ENCODE results near the gene CDKN2B.

CDKN2B gene

DNA sequence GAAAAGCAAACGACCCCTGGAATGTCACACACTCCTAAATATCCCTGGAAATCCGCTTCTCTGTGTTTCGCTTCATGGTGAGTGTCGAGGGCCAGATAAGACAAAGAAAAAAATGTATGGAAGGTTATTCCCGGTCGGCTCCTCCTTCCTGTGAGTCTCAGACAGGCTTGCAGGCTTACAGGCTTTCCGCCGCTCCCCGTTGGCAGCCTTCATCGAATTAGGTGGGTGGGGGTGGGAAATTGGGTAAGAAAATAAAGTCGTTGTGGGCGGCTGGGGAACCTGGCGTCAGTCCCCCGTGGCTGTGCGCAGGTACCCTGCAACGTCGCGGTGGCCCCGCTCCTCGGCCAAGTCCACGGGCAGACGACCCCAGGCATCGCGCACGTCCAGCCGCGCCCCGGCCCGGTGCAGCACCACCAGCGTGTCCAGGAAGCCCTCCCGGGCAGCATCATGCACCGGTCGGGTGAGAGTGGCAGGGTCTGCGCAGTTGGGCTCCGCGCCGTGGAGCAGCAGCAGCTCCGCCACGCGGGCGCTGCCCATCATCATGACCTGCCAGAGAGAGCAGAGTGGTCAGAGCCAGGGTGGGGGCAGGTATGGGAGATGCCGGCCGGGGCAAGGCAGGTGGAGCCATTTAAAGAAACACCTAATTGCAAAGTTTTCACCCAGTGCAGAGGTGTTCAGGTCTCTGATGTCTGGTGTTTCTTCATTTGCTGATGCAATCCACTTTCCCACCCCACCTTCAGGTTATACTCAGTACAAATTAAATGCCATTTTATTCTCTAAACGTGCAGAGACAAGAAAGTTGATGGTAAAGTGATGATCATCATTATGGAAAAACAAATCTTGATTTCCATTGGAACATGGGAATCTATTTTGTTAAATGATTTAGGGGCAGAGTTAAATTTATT, 3.2 kb downstream of the CDKN2B start:
- peaks cover 4 to 13% of the 10 kb centered on the region in 2 donors for H3K4me1 ChIP-seq (ENCODE audit: control insufficient read depth in 1 of 2, insufficient read depth in 2 of 2, low read length in 2 of 2)
- H3K36me3 ChIP-seq (ENCODE audit: control insufficient read depth in 1 of 2, insufficient read depth in 2 of 2, low read length in 2 of 2), result peaks cover 0 to 4% of the 10 kb centered on the region in 2 donors
- H3K9me3 ChIP-seq (ENCODE audit: control insufficient read depth in 1 of 2, low read length in 2 of 2), result no peaks in the 10 kb centered on the region
- H3K27me3 ChIP-seq (ENCODE audit: low read depth, low read length), result peaks cover 18% of the 10 kb centered on the region
- no peak overlapping the region for H3K4me3 ChIP-seq (ENCODE audit: low read depth in 1 of 2, low read length in 2 of 2)
- H3K27ac ChIP-seq (ENCODE audit: low read length), result no peak overlapping the region

DNA sequence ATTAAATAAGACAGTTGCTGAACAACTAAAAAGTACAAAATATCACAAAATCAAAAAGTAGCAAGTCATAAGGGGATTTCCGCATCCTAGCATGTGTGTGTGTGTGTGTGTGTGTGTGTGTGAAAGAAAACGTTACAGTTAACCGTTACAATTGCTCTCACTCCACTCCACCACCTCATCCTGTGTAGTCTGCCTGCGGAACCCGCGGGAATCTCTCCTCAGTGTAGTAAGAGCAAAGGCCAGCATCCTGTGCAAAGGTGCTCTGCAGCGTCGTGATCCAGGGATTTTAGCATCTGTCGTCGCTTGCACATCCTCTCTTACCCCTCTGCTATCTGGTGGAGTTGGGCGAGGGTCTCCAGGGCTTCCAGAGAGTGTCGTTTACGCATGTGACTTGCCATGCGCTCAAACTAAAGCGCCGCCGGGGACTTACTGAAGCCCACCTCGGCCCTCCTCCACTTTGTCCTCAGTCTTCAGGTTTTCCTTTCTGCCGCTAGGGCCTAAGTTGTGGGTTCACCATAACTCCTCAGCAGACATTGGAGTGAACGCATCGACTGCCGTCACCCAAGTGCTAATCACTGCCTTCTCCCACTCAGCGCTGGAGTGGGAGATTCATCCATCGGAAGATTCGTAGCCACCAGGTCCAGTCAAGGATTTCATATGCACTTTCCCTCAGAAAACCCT, 3.9 kb downstream of the CDKN2B start:
- Histone ChIP-seq H3K4me3 (ENCODE audit: low read depth in 1 of 2, low read length in 2 of 2) (no peak overlapping the region), H3K27ac (ENCODE audit: low read length) (no peak overlapping the region), H3K9me3 (ENCODE audit: control insufficient read depth in 1 of 2, low read length in 2 of 2) (no peaks in the 10 kb centered on the region), H3K4me1 (ENCODE audit: control insufficient read depth in 1 of 2, insufficient read depth in 2 of 2, low read length in 2 of 2) (peaks cover 4 to 13% of the 10 kb centered on the region in 2 donors), H3K27me3 (ENCODE audit: low read depth, low read length) (peaks cover 18% of the 10 kb centered on the region), H3K36me3 (ENCODE audit: control insufficient read depth in 1 of 2, insufficient read depth in 2 of 2, low read length in 2 of 2) (peaks cover 0 to 4% of the 10 kb centered on the region in 2 donors)

DNA sequence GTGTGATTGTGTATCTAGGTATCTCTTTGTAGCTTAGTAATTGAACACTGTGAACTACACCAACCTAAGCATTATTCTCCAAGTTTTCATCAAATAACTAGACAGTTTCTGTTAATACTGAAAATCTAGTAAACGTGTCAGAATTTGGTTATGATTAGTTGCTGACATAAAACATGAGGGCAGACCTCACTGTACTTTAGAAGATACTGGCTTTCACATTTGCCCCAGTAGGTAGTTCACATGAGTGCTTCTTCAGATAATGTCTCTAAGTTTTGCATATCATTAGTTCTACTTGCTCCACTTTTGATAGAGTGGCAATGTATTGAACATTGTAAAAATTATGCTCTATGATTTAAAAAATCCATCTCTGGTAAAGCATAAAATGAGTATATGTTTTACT, 7.1 kb downstream of the CDKN2B start:
- peaks cover 18% of the 10 kb centered on the region for H3K27me3 ChIP-seq (ENCODE audit: low read depth, low read length)
- H3K36me3 ChIP-seq (ENCODE audit: control insufficient read depth in 1 of 2, insufficient read depth in 2 of 2, low read length in 2 of 2), result peaks cover 0 to 4% of the 10 kb centered on the region in 2 donors
- no peak overlapping the region for H3K27ac ChIP-seq (ENCODE audit: low read length)
- peaks cover 0 to 9% of the 10 kb centered on the region in 2 donors for H3K4me1 ChIP-seq (ENCODE audit: control insufficient read depth in 1 of 2, insufficient read depth in 2 of 2, low read length in 2 of 2)
- no peak overlapping the region for H3K4me3 ChIP-seq (ENCODE audit: low read depth in 1 of 2, low read length in 2 of 2)
- H3K9me3 ChIP-seq (ENCODE audit: control insufficient read depth in 1 of 2, low read length in 2 of 2), result no peaks in the 10 kb centered on the region

DNA sequence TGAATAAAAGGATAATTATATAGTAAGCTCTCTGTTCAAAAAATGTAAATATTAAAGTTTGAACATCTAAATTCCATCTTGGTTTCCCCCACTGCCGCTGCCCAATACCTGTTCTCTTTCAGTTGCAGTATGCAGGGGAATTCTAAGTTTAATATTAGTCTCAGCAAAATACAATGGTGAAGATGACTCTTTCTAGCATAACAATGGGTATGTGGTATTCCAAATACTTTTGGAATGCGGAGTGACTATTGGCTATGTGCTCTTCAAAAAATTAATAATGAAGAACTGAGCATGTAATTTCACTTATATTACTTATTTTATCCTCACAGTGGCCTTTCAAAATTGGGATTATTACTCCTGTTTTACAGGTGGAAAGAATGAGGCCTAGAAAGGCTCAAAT, 11.1 kb downstream of the CDKN2B start:
- no peak overlapping the region for H3K4me3 ChIP-seq (ENCODE audit: low read depth in 1 of 2, low read length in 2 of 2)
- peaks cover 0 to 13% of the 10 kb centered on the region in 2 donors for H3K4me1 ChIP-seq (ENCODE audit: control insufficient read depth in 1 of 2, insufficient read depth in 2 of 2, low read length in 2 of 2)
- H3K9me3 ChIP-seq (ENCODE audit: control insufficient read depth in 1 of 2, low read length in 2 of 2), result no peaks in the 10 kb centered on the region
- peaks cover 0 to 3% of the 10 kb centered on the region in 2 donors for H3K36me3 ChIP-seq (ENCODE audit: control insufficient read depth in 1 of 2, insufficient read depth in 2 of 2, low read length in 2 of 2)
- peaks cover 6% of the 10 kb centered on the region for H3K27me3 ChIP-seq (ENCODE audit: low read depth, low read length)
- no peak overlapping the region for H3K27ac ChIP-seq (ENCODE audit: low read length)

DNA sequence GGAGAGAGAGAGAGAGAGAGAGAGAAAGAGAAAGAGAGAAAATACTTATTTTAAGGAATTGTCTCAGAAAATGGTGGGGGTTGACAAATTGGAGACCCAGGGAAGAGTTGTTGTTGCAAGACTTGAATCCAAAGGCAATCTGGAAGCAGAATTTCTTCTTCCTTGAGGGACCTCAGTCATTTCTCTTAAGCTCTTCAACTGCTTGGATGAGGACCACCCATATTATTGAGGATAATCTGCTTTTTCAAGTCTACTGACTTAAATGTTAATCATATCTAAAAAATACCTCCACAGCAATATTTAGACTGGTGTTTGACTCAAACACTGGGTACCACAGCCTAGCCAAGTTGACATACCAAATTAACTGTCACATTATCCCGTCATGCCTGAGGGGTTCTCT, 11.6 kb downstream of the CDKN2B start:
- H3K9me3 ChIP-seq (ENCODE audit: control insufficient read depth in 1 of 2, low read length in 2 of 2), result no peaks in the 10 kb centered on the region
- peaks cover 8% of the 10 kb centered on the region for H3K27me3 ChIP-seq (ENCODE audit: low read depth, low read length)
- no peak overlapping the region for H3K27ac ChIP-seq (ENCODE audit: low read length)
- no peak overlapping the region for H3K4me3 ChIP-seq (ENCODE audit: low read depth in 1 of 2, low read length in 2 of 2)
- peaks cover 0 to 13% of the 10 kb centered on the region in 2 donors for H3K4me1 ChIP-seq (ENCODE audit: control insufficient read depth in 1 of 2, insufficient read depth in 2 of 2, low read length in 2 of 2)
- H3K36me3 ChIP-seq (ENCODE audit: control insufficient read depth in 1 of 2, insufficient read depth in 2 of 2, low read length in 2 of 2), result peaks cover 0 to 3% of the 10 kb centered on the region in 2 donors

DNA sequence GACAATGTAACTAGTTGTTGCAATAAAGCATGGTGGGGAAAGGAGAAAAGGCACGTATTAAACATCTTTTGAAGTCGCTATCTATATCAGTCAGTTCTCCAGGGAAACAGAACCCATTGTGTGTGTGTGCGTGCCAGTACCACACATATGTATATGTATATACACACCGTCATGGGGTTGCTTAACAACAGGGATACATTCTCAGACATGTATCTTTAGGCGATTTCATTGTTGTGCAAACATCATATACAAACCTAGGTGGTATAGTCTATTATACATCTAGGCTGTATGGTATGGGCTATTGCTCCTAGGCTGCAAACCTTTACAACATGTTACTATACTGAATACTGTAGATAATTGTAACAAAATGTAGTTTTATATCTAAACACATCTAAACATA, 12.2 kb downstream of the CDKN2B start:
- no peak overlapping the region for H3K27ac ChIP-seq (ENCODE audit: low read length)
- H3K4me3 ChIP-seq (ENCODE audit: low read depth in 1 of 2, low read length in 2 of 2), result no peak overlapping the region
- H3K36me3 ChIP-seq (ENCODE audit: control insufficient read depth in 1 of 2, insufficient read depth in 2 of 2, low read length in 2 of 2), result peaks cover 0 to 3% of the 10 kb centered on the region in 2 donors
- H3K4me1 ChIP-seq (ENCODE audit: control insufficient read depth in 1 of 2, insufficient read depth in 2 of 2, low read length in 2 of 2), result peaks cover 0 to 13% of the 10 kb centered on the region in 2 donors
- H3K9me3 ChIP-seq (ENCODE audit: control insufficient read depth in 1 of 2, low read length in 2 of 2), result no peaks in the 10 kb centered on the region
- peaks cover 8% of the 10 kb centered on the region for H3K27me3 ChIP-seq (ENCODE audit: low read depth, low read length)

DNA sequence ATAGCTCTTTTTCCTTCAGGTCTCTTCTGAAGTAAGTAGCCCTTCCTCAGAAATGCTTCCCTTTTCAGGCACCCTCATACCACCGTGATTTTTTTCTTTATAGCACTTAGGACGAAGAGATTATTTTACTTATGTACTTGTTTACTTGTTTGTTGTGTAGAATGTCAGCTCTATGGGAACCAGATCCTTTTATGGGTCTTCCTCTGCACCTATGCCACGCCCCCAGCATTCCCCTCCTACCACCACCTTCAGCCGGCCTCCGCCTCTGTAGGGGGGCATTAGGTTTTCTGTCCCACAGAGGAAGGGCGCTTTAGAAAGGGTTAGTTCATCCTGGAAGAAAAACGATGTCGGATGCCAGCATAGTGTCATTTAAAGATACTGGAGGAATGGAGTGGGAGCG, 12.7 kb downstream of the CDKN2B start:
- Histone ChIP-seq H3K27ac (ENCODE audit: low read length) (no peak overlapping the region), H3K9me3 (ENCODE audit: control insufficient read depth in 1 of 2, low read length in 2 of 2) (no peaks in the 10 kb centered on the region), H3K27me3 (ENCODE audit: low read depth, low read length) (peaks cover 8% of the 10 kb centered on the region), H3K4me1 (ENCODE audit: control insufficient read depth in 1 of 2, insufficient read depth in 2 of 2, low read length in 2 of 2) (peaks cover 0 to 13% of the 10 kb centered on the region in 2 donors), H3K4me3 (ENCODE audit: low read depth in 1 of 2, low read length in 2 of 2) (no peak overlapping the region), H3K36me3 (ENCODE audit: control insufficient read depth in 1 of 2, insufficient read depth in 2 of 2, low read length in 2 of 2) (peaks cover 0 to 3% of the 10 kb centered on the region in 2 donors)

DNA sequence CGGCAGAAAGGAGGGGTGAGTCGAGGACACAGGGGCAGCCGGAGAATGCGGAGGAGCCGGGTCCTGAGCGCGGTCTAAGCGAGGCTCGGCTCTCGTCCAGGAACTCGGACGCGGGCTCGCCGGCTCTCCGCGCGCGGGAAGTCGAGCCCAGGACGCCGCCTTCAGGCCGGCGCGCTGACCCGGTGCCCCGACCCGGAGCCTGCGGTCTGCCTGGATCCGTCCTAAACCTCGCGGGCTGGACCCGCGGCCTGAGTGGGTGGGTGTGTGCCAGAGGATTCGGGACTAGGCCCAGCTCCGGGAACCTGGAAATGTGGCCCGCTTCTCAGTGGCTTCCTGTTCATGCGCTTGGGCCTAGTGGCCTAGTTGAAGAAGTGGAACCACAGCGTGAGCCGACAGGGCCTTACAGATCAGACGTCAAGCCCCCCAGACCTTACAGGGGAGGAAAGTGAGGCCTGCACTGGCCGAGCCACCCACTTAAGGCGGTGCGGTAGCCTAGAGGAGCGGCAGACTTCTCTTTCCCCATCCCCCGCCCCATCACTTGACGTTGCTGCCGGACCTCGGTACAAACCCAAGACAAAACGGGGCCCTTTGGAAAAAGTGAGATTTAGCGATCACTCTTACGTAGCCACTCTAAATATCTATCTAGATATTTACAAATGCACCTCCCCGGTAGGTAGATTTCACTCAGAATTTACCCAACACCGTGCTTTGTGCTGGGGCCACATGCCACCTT, 13.3 kb downstream of the CDKN2B start:
- peak overlapping the region; percentile 90 to 93 for H3K4me3 ChIP-seq (ENCODE audit: low read depth in 1 of 2, low read length in 2 of 2)
- H3K4me1 ChIP-seq (ENCODE audit: control insufficient read depth in 1 of 2, insufficient read depth in 2 of 2, low read length in 2 of 2), result peaks cover 0 to 13% of the 10 kb centered on the region in 2 donors
- H3K27me3 ChIP-seq (ENCODE audit: low read depth, low read length), result peaks cover 12% of the 10 kb centered on the region
- H3K9me3 ChIP-seq (ENCODE audit: control insufficient read depth in 1 of 2, low read length in 2 of 2), result no peaks in the 10 kb centered on the region
- peak overlapping the region; percentile 72 for H3K27ac ChIP-seq (ENCODE audit: low read length)
- peaks cover 0 to 3% of the 10 kb centered on the region in 2 donors for H3K36me3 ChIP-seq (ENCODE audit: control insufficient read depth in 1 of 2, insufficient read depth in 2 of 2, low read length in 2 of 2)

DNA sequence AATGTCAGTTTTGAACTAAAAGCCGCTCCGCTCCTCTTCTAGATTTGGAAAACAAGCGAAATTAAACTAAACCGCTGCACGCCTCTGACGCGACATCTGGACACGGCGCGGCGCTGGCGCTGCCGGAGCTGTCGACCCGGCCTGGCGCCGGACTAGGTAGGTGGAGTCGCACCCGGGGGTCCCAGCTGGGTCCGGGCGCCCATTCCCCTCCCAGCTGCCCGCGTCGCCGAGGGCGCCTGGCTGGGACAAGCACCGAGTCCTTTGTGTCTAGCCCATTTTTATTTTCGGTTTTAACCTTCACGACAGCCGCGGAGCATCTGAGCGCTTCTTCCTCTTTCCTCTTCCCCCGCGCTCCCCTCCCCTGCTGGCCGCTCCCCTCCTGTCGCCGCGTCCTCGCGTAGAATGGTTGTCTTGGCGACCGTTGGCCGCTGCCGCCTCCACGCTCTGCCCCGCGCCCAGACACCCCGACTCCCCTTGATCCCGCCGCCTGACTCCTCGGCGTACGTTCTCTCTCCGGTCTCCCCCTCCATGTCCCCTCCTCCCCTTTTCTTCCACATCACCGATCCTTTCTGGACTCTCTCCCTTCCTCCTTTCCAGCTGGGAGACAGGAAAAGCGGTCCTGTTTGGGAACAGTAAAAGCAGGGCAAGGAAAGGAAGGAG, 14.0 kb downstream of the CDKN2B start:
- H3K27ac ChIP-seq (ENCODE audit: low read length), result peak overlapping the region; percentile 72

DNA sequence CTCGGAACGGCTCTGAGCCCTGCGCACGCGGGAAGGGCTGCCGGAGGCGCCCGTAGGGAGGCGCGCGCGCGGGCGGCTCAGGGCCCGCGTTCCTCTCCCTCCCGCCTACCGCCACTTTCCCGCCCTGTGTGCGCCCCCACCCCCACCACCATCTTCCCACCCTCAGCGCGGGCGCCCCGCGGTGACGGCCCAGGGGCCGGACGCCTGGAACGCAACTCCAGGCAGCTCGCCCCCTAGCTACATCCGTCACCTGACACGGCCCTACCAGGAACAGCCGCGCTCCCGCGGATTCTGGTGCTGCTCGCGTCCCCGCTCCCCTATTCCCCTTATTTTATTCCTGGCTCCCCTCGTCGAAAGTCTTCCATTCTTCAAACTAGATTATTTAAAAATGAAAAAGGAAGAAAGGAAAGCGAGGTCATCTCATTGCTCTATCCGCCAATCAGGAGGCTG, 14.5 kb downstream of the CDKN2B start, which contains the start of gene CDKN2B-AS1:
TSS of gene CDKN2B-AS1 (plus strand) at position 236 of the 450 bp plus-strand sequence.
- Histone ChIP-seq H3K27me3 (ENCODE audit: low read depth, low read length) (peaks cover 20% of the 10 kb centered on the region), H3K4me1 (ENCODE audit: control insufficient read depth in 1 of 2, insufficient read depth in 2 of 2, low read length in 2 of 2) (peaks cover 0 to 13% of the 10 kb centered on the region in 2 donors), H3K36me3 (ENCODE audit: control insufficient read depth in 1 of 2, insufficient read depth in 2 of 2, low read length in 2 of 2) (peaks cover 0 to 3% of the 10 kb centered on the region in 2 donors), H3K27ac (ENCODE audit: low read length) (peak within 1 kb of the TSS; percentile 72), H3K4me3 (ENCODE audit: low read depth in 1 of 2, low read length in 2 of 2) (peak within 1 kb of the TSS; percentile 90 to 93), H3K9me3 (ENCODE audit: control insufficient read depth in 1 of 2, low read length in 2 of 2) (no peaks in the 10 kb centered on the region)

More for the DNA sequence above, 14.0 kb downstream of the CDKN2B start:
- Histone ChIP-seq H3K4me1 (ENCODE audit: control insufficient read depth in 1 of 2, insufficient read depth in 2 of 2, low read length in 2 of 2) (peaks cover 0 to 13% of the 10 kb centered on the region in 2 donors), H3K4me3 (ENCODE audit: low read depth in 1 of 2, low read length in 2 of 2) (peak overlapping the region; percentile 90 to 93), H3K27me3 (ENCODE audit: low read depth, low read length) (peaks cover 14% of the 10 kb centered on the region), H3K9me3 (ENCODE audit: control insufficient read depth in 1 of 2, low read length in 2 of 2) (no peaks in the 10 kb centered on the region), H3K36me3 (ENCODE audit: control insufficient read depth in 1 of 2, insufficient read depth in 2 of 2, low read length in 2 of 2) (peaks cover 0 to 3% of the 10 kb centered on the region in 2 donors)

All from muscle layer of duodenum (tissue), 2 donors.